BE2C (cell line): Measurements from ENCODE around the gene APOBR.

Source experiments
- DNase-seq: peaks from one replicate; pipeline ENCODE4 v3.0.0-alpha.2; 2020
- H3K27me3 ChIP-seq: fragments of 250-450 bp; sonication (Bioruptor Pico); 2 replicates; pipeline ENCODE4 v1.5.1; 2020; ENCODE audit warnings: mild to moderate bottlenecking
- H3K36me3 ChIP-seq: fragments of 250-450 bp; sonication (Bioruptor Pico); 2 replicates; pipeline ENCODE4 v1.5.1; 2020; ENCODE audit warnings: mild to moderate bottlenecking
- H3K4me1 ChIP-seq: fragments of 250-450 bp; sonication (Bioruptor Pico); 2 replicates; pipeline ENCODE4 v1.5.1; 2020
- H3K4me3 ChIP-seq: 2 replicates; pipeline ENCODE4 v1.5.1; 2011; ENCODE audit warnings: low read depth, low read length
- H3K9me3 ChIP-seq: fragments of 250-450 bp; sonication (Bioruptor Pico); 2 replicates; pipeline ENCODE4 v1.5.1; 2020
- TF ChIP-seq, protein P1 (sequence below): IDR thresholded peaks from 2 replicates; pipeline ENCODE4 v1.5.1; 2012; ENCODE audit warnings: mild to moderate bottlenecking, low read depth, low read length

The APOBR gene

DNA sequence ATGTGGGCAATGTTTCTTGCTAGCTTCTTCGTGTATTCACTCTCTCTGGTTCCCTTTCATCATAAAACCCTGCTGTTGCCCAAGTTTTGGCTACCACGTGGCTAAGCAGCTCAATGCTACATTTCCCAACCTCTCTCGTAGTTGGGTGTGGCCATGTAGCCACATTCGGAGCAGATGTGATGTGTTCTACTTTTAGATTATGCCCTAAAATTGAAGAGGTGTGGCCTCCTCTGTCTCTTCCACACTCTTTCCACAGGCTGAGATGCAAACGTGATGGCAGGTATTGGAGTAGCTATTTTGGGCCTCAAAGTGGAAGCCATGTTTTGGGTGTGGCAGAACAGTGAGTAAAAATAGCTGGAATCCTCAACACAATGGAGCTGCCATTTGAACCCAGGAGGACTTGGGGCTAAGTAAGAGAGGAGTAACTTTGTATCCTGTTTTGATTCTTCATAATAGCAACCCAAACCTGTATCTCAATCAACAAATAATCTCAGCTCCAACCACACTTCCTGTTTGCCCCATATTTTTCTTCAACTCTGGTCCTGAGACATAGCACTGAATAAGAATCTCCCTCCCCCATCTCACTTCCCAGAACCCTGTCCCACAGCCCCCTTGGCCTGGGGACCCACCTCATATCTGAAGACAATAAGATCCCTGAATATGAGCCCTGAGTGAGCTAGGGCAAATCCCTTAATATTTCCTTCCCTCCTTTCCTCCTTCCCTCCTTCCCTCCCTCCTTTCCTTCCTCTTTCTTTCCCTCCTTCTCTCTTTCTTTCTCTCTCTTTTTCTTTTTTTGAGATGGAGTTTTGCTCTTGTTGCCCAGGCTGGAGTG lies 40.3 kb downstream of the APOBR start:
- H3K9me3 ChIP-seq: no peaks in the 10 kb centered on the region
- H3K27me3 ChIP-seq: no peaks in the 10 kb centered on the region
- H3K4me3 ChIP-seq: no peak overlapping the region
- no peaks in the 10 kb centered on the region for H3K36me3 ChIP-seq
- no peak for DNase-seq
- no peaks in the 10 kb centered on the region for H3K4me1 ChIP-seq
- TF ChIP-seq, protein P1, sequence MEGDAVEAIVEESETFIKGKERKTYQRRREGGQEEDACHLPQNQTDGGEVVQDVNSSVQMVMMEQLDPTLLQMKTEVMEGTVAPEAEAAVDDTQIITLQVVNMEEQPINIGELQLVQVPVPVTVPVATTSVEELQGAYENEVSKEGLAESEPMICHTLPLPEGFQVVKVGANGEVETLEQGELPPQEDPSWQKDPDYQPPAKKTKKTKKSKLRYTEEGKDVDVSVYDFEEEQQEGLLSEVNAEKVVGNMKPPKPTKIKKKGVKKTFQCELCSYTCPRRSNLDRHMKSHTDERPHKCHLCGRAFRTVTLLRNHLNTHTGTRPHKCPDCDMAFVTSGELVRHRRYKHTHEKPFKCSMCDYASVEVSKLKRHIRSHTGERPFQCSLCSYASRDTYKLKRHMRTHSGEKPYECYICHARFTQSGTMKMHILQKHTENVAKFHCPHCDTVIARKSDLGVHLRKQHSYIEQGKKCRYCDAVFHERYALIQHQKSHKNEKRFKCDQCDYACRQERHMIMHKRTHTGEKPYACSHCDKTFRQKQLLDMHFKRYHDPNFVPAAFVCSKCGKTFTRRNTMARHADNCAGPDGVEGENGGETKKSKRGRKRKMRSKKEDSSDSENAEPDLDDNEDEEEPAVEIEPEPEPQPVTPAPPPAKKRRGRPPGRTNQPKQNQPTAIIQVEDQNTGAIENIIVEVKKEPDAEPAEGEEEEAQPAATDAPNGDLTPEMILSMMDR: no peak

DNA sequence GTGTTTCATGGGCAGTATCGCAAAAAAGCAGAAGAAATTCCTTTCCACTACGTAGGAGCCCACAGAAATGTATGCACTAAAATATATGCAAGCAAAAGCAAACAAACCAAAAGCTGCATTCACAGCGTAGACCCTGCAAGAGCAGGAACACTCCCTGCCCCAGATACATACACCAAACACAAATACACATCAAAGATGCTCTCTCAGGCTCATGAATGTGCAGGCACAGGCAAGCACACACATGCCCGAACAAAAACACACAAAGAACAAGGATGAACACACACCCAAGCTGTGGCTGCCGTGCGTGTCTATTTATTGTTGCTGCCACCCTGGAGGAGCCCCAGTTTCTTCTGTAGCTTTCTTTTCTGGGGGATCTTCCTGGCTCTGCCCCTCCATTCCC lies 42.6 kb downstream of the APOBR start:
- H3K36me3 ChIP-seq: no peaks in the 10 kb centered on the region
- H3K4me3 ChIP-seq: no peak overlapping the region
- no peaks in the 10 kb centered on the region for H3K27me3 ChIP-seq
- TF ChIP-seq, protein P1: no peak
- DNase-seq: no peak
- H3K9me3 ChIP-seq: no peaks in the 10 kb centered on the region
- no peaks in the 10 kb centered on the region for H3K4me1 ChIP-seq

DNA sequence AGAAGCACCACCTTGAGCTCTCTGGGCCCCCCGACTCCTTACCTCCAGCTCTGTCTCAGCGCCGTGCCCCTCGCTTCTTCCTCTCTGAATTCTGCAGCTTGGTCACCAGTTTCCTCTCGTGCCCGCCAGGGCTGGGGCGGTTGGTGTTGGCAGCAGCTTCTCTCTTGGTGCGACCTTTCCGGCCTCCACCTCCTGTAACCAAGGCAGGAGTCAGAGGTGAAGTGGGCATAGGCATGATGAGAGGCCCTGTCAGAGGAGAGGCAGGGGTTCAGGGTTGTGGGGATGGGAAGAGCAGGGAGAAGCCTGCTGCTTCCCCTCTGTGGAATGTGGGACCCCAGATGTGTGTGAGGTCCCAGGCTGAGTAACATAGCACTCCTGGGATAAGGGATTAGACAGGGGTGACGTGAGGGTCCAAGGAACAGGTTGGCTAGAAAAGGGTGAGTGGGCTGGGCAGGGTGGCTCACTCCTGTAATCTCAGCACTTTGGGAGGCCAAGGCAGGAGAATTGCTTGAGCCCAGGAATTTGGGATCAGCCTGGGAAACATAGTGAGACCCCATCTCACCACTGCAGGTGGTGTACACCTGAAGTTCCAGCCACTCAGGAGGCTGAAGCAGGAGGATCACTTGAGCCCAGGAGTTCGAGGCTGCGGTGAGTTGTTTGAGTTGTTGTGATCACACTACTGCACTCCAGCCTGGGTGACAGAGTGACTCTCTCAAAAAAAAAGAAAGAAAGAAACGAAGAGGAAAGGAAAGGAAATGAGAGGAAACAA lies 43.7 kb downstream of the APOBR start:
- TF ChIP-seq, protein P1: no peak
- Histone ChIP-seq H3K36me3 (no peaks in the 10 kb centered on the region), H3K27me3 (no peaks in the 10 kb centered on the region), H3K4me3 (no peak overlapping the region), H3K9me3 (no peaks in the 10 kb centered on the region), H3K4me1 (no peaks in the 10 kb centered on the region)
- DNase-seq: no peak

DNA sequence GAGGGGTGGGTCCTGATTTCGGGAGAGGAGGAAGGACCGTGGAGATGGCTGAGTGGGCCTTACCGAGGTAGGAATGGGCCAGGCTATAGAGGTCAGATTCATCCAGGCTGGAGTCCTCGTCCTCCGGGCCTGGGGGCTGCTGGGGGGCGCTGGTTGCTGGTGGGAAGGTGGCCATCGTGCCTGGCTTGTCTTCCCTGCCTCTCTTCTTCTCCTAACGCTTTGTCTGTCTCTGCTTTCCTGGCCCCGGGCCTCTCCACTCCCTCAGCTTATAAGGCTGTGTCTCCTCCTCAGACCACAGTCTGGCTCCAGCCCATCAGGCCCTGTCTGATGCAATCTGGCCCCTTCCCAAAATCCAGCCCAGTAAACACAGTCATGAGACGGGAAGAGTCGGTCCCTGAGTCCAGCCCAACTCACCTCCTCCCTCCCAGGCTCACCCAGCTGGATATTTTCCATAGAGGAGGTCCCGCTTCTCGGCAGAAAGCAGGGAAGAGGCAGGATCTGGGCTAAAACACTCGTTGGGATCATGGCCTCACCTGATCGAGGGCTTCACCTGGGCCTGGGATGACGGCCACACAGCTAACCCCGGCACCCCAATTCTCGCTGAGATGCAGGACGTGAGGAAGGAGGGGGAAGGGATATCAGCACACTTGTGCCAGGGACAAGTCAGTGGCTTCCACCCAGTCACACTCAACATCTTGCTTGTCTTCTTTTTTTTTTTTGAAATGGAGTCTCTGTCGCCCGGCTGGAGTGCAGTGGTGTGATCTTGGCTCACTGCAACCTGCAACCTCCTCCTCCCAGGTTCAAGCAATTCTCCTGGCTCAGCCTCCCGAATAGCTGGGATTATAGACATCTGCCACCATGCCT lies 44.5 kb downstream of the APOBR start, which contains the start of gene NUPR1:
NUPR1 (minus strand) TSS at position 242 of the 864 bp plus-strand sequence; CDS start at position 175, 67 bp downstream.
- no peaks in the 10 kb centered on the region for H3K4me1 ChIP-seq
- no peaks in the 10 kb centered on the region for H3K9me3 ChIP-seq
- TF ChIP-seq, protein P1: no peak
- no peaks in the 10 kb centered on the region for H3K36me3 ChIP-seq
- no peaks in the 10 kb centered on the region for H3K27me3 ChIP-seq
- H3K4me3 ChIP-seq: no peak within 1 kb of the TSS
- no peak for DNase-seq

DNA sequence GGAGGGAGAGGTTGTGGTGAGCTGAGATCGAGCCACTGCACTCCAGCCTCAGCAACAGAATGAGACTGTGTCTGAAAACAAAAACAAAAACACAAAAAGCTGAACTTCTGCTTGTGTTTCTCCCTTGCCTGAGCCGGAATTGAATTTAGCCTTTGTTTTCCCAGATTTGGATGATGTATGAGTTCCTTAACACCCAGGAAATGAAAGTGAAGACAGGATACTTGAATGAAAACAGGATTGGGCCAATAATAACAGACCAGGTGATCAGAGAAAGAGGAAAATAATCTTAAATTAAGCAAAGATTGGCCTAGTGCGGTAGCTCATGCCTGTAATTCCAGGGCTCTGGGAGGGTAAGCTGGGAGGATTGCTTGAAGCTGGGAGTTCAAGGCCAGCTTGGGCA lies 45.9 kb downstream of the APOBR start:
- TF ChIP-seq, protein P1: no peak
- Histone ChIP-seq H3K4me1 (no peaks in the 10 kb centered on the region), H3K4me3 (no peak overlapping the region), H3K36me3 (no peaks in the 10 kb centered on the region), H3K27me3 (no peaks in the 10 kb centered on the region), H3K9me3 (no peaks in the 10 kb centered on the region)
- DNase-seq: no peak
